GM20000 (cell line): ENCODE measurements around the gene OR10R2.

Source experiments
- DNase-seq: peaks from one replicate; pipeline ENCODE4 v3.0.0; 2012; ENCODE audit warnings: low spot score
- TF ChIP-seq, protein P1 (sequence below): IDR thresholded peaks from 2 replicates; pipeline ENCODE4 v1.5.1; 2012; ENCODE audit warnings: mild to moderate bottlenecking, control low read depth; ENCODE audit errors: extremely low read depth, missing control alignments

Gene OR10R2

DNA sequence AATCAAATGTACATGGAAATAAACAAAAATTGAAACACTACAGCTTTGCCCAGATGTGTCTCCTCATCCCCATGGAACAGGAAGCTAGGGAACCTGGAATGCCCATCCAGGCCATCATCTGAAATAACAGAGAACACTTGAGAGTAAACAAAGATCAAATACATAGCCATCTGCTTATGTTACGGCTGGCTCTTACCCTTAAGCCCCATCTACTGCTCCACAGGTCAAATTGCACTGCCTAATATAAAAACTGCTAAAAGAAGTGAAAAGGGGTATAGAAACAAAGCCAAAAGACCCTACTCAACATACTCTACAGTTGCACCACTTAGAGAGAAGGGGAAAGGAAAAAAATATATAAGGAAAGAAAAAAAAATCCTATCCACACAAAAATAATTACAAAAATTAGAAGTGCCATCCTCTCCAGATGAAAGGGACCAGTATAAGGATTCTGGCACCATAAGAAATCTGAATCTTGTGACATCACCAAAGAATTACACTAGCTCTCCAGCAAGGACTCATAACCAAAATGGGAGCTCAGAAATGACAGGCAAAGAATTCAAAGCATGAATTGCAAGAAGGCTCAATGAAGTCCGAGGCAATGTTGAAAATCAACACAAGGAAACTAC, 55.3 kb downstream of the OR10R2 start:
- TF ChIP-seq, protein P1, sequence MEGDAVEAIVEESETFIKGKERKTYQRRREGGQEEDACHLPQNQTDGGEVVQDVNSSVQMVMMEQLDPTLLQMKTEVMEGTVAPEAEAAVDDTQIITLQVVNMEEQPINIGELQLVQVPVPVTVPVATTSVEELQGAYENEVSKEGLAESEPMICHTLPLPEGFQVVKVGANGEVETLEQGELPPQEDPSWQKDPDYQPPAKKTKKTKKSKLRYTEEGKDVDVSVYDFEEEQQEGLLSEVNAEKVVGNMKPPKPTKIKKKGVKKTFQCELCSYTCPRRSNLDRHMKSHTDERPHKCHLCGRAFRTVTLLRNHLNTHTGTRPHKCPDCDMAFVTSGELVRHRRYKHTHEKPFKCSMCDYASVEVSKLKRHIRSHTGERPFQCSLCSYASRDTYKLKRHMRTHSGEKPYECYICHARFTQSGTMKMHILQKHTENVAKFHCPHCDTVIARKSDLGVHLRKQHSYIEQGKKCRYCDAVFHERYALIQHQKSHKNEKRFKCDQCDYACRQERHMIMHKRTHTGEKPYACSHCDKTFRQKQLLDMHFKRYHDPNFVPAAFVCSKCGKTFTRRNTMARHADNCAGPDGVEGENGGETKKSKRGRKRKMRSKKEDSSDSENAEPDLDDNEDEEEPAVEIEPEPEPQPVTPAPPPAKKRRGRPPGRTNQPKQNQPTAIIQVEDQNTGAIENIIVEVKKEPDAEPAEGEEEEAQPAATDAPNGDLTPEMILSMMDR: no peak
- DNase-seq: no peak
